Astrocyte of the cerebellum (primary cell): ENCODE measurements around the gene M6PR.

ENCODE experiments used
- DNase-seq: peaks from one replicate; pipeline ENCODE4 v3.0.0-alpha.2; 2011; ENCODE audit warnings: low read depth
- H3K4me3 ChIP-seq: 2 replicates; pipeline ENCODE4 v1.5.1; 2011; ENCODE audit warnings: mild to moderate bottlenecking, low read depth, low read length, moderate library complexity
- in situ Hi-C: cut with HindIII; loops from 2 replicates; pipeline ENCODE4 v1.10.0; 2017; ENCODE audit warnings: low sequenced_read_pairs
- TF ChIP-seq, protein P1 (sequence below): IDR thresholded peaks from 2 replicates; pipeline ENCODE4 v1.5.1; 2012; ENCODE audit warnings: low read length, low read depth, moderate library complexity, mild to moderate bottlenecking; ENCODE audit errors: missing control alignments

Gene M6PR

GRCh38 chr12:8894378-8894777 is 55.1 kb downstream of the M6PR start:
- in situ Hi-C loops: no loop called here
- TF ChIP-seq, protein P1, sequence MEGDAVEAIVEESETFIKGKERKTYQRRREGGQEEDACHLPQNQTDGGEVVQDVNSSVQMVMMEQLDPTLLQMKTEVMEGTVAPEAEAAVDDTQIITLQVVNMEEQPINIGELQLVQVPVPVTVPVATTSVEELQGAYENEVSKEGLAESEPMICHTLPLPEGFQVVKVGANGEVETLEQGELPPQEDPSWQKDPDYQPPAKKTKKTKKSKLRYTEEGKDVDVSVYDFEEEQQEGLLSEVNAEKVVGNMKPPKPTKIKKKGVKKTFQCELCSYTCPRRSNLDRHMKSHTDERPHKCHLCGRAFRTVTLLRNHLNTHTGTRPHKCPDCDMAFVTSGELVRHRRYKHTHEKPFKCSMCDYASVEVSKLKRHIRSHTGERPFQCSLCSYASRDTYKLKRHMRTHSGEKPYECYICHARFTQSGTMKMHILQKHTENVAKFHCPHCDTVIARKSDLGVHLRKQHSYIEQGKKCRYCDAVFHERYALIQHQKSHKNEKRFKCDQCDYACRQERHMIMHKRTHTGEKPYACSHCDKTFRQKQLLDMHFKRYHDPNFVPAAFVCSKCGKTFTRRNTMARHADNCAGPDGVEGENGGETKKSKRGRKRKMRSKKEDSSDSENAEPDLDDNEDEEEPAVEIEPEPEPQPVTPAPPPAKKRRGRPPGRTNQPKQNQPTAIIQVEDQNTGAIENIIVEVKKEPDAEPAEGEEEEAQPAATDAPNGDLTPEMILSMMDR: no peak
- H3K4me3 ChIP-seq: no peak overlapping the region
- DNase-seq: no peak

GRCh38 chr12:8891976-8892375 is 57.5 kb downstream of the M6PR start:
- H3K4me3 ChIP-seq: no peak overlapping the region
- in situ Hi-C loops: no loop called here
- TF ChIP-seq, protein P1: no peak
- DNase-seq: no peak
